IMR-90 (cell line): ENCODE results near the gene BCAT1. TPM values are rescaled to one million over a fixed set of nuclear protein-coding genes. Genes with fewer than 3 reads are reported as not detected.

ENCODE experiments used
- ATAC-seq: fragments of 200-7000 bp; cut with Tn5 transposase; 2 replicates; pipeline ENCODE4 v1.9.1; 2020; ENCODE audit warnings: low read depth, mild to moderate bottlenecking, moderate library complexity
- BruUV-seq: library from RNA; stranded (reverse); fragments of 400-500 nt; replicated peaks from 2 replicates; lab custom pipeline; 2021; lab: Mats Ljungman, UMichigan
- CTCF ChIA-PET: fragments of 300-600 bp; formaldehyde crosslinking; extraction: SDS; loops from one replicate; lab custom pipeline; 2021; ENCODE audit warnings: antibody characterized with exemption; lab: Yijun Ruan, JAX
- POLR2A ChIA-PET: fragments of 300-600 bp; sonication (Branson Sonifier 250); formaldehyde crosslinking; loops from one replicate; lab custom pipeline; 2022; ENCODE audit warnings: antibody characterized with exemption; ENCODE audit not compliant: unreplicated experiment; lab: Charles Lee
- DNase-seq: peaks from one replicate; pipeline ENCODE4 v3.0.0; 2013
- H2AFZ ChIP-seq: replicated peaks from 2 replicates; pipeline ENCODE3; 2013; ENCODE audit warnings: low read length, mild to moderate bottlenecking; ENCODE audit not compliant: poor library complexity
- H2AK5ac ChIP-seq: 2 replicates; pipeline ENCODE4 v1.6.1; 2013; ENCODE audit warnings: low read depth, low read length, inconsistent platforms
- H2AK9ac ChIP-seq: replicated peaks from 2 replicates; pipeline ENCODE3; 2013; ENCODE audit warnings: mild to moderate bottlenecking, low read depth, low read length, moderate library complexity; ENCODE audit not compliant: poor library complexity
- H2BK120ac ChIP-seq: 2 replicates; pipeline ENCODE4 v1.6.1; 2013; ENCODE audit warnings: low read depth, low read length, inconsistent platforms
- H2BK15ac ChIP-seq: 3 replicates; pipeline ENCODE4 v1.6.1; 2013; ENCODE audit warnings: low read depth, low read length, inconsistent platforms
- H2BK20ac ChIP-seq: 2 replicates; pipeline ENCODE4 v1.6.1; 2013; ENCODE audit warnings: low read depth, mild to moderate bottlenecking, inconsistent platforms, low read length, moderate library complexity
- H2BK5ac ChIP-seq: 2 replicates; pipeline ENCODE4 v1.6.1; 2013; ENCODE audit warnings: mild to moderate bottlenecking, low read depth, low read length, inconsistent platforms; ENCODE audit not compliant: poor library complexity, severe bottlenecking
- H3K14ac ChIP-seq: replicated peaks from 2 replicates; pipeline ENCODE4 v1.6.1; 2013; ENCODE audit warnings: low read depth, low read length, inconsistent platforms
- H3K18ac ChIP-seq: 2 replicates; pipeline ENCODE4 v1.6.1; 2013; ENCODE audit warnings: low read depth, low read length, control low read depth
- H3K23ac ChIP-seq: 2 replicates; pipeline ENCODE4 v1.6.1; 2013; ENCODE audit warnings: low read depth, low read length, inconsistent platforms
- H3K27ac ChIP-seq: 2 replicates; pipeline ENCODE4 v1.5.1; 2013; ENCODE audit warnings: mild to moderate bottlenecking, control low read depth, low read length; ENCODE audit not compliant: insufficient read depth
- H3K27me3 ChIP-seq: 2 replicates; pipeline ENCODE4 v1.6.1; 2013; ENCODE audit warnings: low read length; ENCODE audit not compliant: control insufficient read depth, insufficient read depth
- H3K36me3 ChIP-seq: 2 replicates; pipeline ENCODE4 v1.6.1; 2013; ENCODE audit warnings: low read length, mixed read lengths; ENCODE audit not compliant: control insufficient read depth, insufficient read depth
- H3K4ac ChIP-seq: 2 replicates; pipeline ENCODE4 v1.6.1; 2013; ENCODE audit warnings: low read depth, low read length, inconsistent platforms
- H3K4me1 ChIP-seq: 2 replicates; pipeline ENCODE4 v1.6.1; 2013; ENCODE audit warnings: low read length, mixed read lengths; ENCODE audit not compliant: control insufficient read depth, insufficient read depth
- H3K4me2 ChIP-seq: 2 replicates; pipeline ENCODE4 v1.6.1; 2013; ENCODE audit warnings: low read depth, mild to moderate bottlenecking, control low read depth, low read length, moderate library complexity
- H3K4me3 ChIP-seq: 2 replicates; pipeline ENCODE4 v1.5.1; 2013; ENCODE audit warnings: low read depth, mild to moderate bottlenecking, control low read depth, low read length, moderate library complexity; ENCODE audit not compliant: insufficient read depth
- H3K56ac ChIP-seq: 2 replicates; pipeline ENCODE4 v1.6.1; 2013; ENCODE audit warnings: low read length, inconsistent platforms; ENCODE audit not compliant: insufficient read depth; ENCODE audit errors: extremely low read depth
- H3K79me1 ChIP-seq, 2 experiments: 2 replicates each; pipeline ENCODE4 v1.6.1; 2013; ENCODE audit warnings: low read length in 2 of 2, inconsistent platforms in 1 of 2, low read depth in 1 of 2
- H3K9ac ChIP-seq: 2 replicates; pipeline ENCODE4 v1.6.1; 2013; ENCODE audit warnings: low read depth, low read length, control low read depth
- H3K9me1 ChIP-seq: 2 replicates; pipeline ENCODE4 v1.6.1; 2013; ENCODE audit warnings: low read length, inconsistent platforms; ENCODE audit not compliant: insufficient read depth
- H3K9me3 ChIP-seq: 2 replicates; pipeline ENCODE4 v1.6.1; 2013; ENCODE audit warnings: low read length; ENCODE audit not compliant: control insufficient read depth, insufficient read depth
- H4K20me1 ChIP-seq: 2 replicates; pipeline ENCODE4 v1.6.1; 2013; ENCODE audit warnings: low read length, inconsistent platforms; ENCODE audit not compliant: insufficient read depth
- H4K5ac ChIP-seq: 2 replicates; pipeline ENCODE4 v1.6.1; 2013; ENCODE audit warnings: mild to moderate bottlenecking, low read depth, low read length, control low read depth
- H4K8ac ChIP-seq, 2 experiments: 2 replicates each; pipeline ENCODE4 v1.6.1; 2013; ENCODE audit warnings: low read depth in 2 of 2, low read length in 2 of 2, control low read depth in 1 of 2, inconsistent platforms in 1 of 2
- H4K91ac ChIP-seq: 2 replicates; pipeline ENCODE4 v1.6.1; 2013; ENCODE audit warnings: low read depth, low read length, inconsistent platforms; ENCODE audit not compliant: insufficient read depth
- BHLHE40 ChIP-seq: fragments of 150-350 bp; IDR thresholded peaks from 2 replicates; pipeline ENCODE4 v1.6.1; 2016; ENCODE audit warnings: mild to moderate bottlenecking, low read depth, low read length
- CEBPB ChIP-seq: IDR thresholded peaks from 2 replicates; pipeline ENCODE4 v1.6.1; 2012; ENCODE audit warnings: low read depth, low read length, improper control_type of control experiment
- MAZ ChIP-seq: IDR thresholded peaks from 2 replicates; pipeline ENCODE4 v1.6.1; 2012; ENCODE audit warnings: low read depth, mild to moderate bottlenecking, low read length, improper control_type of control experiment, moderate library complexity, borderline replicate concordance
- NFE2L2 ChIP-seq: fragments of 150-350 bp; IDR thresholded peaks from 2 replicates; pipeline ENCODE4 v1.6.1; 2016; ENCODE audit warnings: low read depth, mild to moderate bottlenecking, low read length
- RAD21 ChIP-seq: IDR thresholded peaks from 2 replicates; pipeline ENCODE4 v1.6.1; 2012; ENCODE audit warnings: low read length, improper control_type of control experiment
- RCOR1 ChIP-seq: IDR thresholded peaks from 2 replicates; pipeline ENCODE4 v1.6.1; 2012; ENCODE audit warnings: mild to moderate bottlenecking, low read length, improper control_type of control experiment; ENCODE audit not compliant: insufficient replicate concordance
- USF2 ChIP-seq: fragments of 150-350 bp; IDR thresholded peaks from 2 replicates; pipeline ENCODE4 v1.6.1; 2017; ENCODE audit warnings: mild to moderate bottlenecking, antibody characterized with exemption, low read length, low read depth
- WGBS, 2 experiments: methylation state at CpG; one replicate each; pipeline versions ENCODE4 v1.1.5 to v1.1.7; 2013; ENCODE audit warnings: missing lambda C conversion rate in 2 of 2; ENCODE audit not compliant: insufficient read length in 1 of 2; ENCODE audit errors: extremely low coverage in 2 of 2; 5-methylcytosine and 5-hydroxymethylcytosine counted together
- dilution Hi-C: fragments of 300-500 bp; cut with HindIII; formaldehyde crosslinking; loops from one replicate; pipeline ENCODE4 v1.14.3; 2018; ENCODE audit warnings: low sequenced_read_pairs; ENCODE audit not compliant: unreplicated experiment
- in situ Hi-C: fragments of 300-500 bp; cut with MboI; formaldehyde crosslinking; loops from 3 replicates; pipeline ENCODE4 v1.14.3; 2019; ENCODE audit warnings: low sequenced_read_pairs, inconsistent platforms, mixed read lengths
- intact Hi-C: fragments of 100-400 bp; cut with micrococcal nuclease; formaldehyde crosslinking; loops from 2 replicates; pipeline ENCODE4 v1.10.0; 2022
- polyA plus RNA-seq, 3 experiments: library from polyadenylated mRNA; depleted of rRNA; stranded (reverse); fragments of >200 nt; gene quantifications; 2 replicates each; pipeline ENCODE4 v1.2.3, GENCODE V29; 2012; ENCODE audit warnings: low replicate concordance in 1 of 3
- total RNA-seq: library from RNA; depleted of rRNA; stranded (reverse); fragments of >200 nt; gene quantifications from 2 replicates; pipeline ENCODE4 v1.2.3, GENCODE V29; 2012

The BCAT1 gene
- total and polyA plus RNA-seq, 2 of the 4 experiments (the other 2 are of a cell fraction): 30.4 to 683 TPM

DNA sequence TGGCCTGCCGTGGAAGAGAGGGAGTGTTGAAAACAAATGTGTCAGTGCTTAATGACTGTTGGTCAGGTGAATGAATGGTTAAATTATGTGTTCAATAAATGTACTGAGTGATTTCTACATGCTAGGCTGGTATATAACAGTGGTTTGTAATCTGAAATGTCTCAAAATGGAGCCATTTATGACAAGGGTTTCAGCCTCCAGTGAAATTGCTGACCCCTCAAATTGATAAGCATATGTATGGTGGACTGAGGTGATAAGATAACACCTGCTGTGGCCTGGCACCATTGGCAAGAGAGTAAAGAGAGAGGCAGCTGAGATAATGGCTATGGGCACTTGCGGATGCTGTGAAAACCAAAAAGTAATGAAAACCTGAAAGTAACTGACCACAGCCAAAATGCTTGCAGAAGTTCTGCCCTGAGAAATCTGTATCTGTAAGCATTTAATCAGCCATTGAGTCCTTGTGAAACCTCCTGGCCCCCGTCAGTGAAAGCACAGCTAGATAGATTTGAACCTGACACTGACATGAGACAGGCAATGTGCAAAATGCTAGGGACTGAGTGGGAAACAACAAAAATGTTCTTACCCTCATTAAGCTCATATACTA is 1.4 kb upstream of the BCAT1 start:
- Histone ChIP-seq H2BK20ac (no peak overlapping the region), H3K4me3 (no peak overlapping the region), H4K91ac (peak overlapping the region; percentile 9), H3K4me2 (peak overlapping the region; percentile 56; the same call in 1 of the 2 replicates), H4K5ac (no peak overlapping the region), H4K20me1 (peaks cover 10% of the 10 kb centered on the region), H2BK5ac (no peak overlapping the region), H2AK5ac (no peak overlapping the region), H2BK15ac (peak overlapping the region; percentile 69; the same call in 2 of the 3 replicates), H3K9ac (no peak overlapping the region), H3K27ac (no peak overlapping the region), H3K23ac (0 out of 2 replicates have a peak overlapping the region, but pooled peaks have one; percentile 29), H3K79me1 (peaks cover 4 to 28% of the 10 kb centered on the region in 2 experiments), H3K56ac (no peak overlapping the region), H3K9me3 (no peaks in the 10 kb centered on the region), H2AFZ (no peak overlapping the region), H3K4ac (peak overlapping the region; percentile 99; the same call in 1 of the 2 replicates), H3K18ac (no peak overlapping the region; the same call in 1 of the 2 replicates), H2BK120ac (peak overlapping the region; percentile 51; the same call in 1 of the 2 replicates), H2AK9ac (no peak overlapping the region), H3K9me1 (no peaks in the 10 kb centered on the region; the same call in 1 of the 2 replicates), H4K8ac (peak overlapping the region in 1 of 2 experiments; percentile 30; a peak in 2 of 4 replicates), H3K36me3 (peaks cover 2% of the 10 kb centered on the region; the same call in 1 of the 2 replicates), H3K4me1 (peaks cover 8% of the 10 kb centered on the region), H3K14ac (peak overlapping the region; percentile 44; the same call in 1 of the 2 replicates), H3K27me3 (no peaks in the 10 kb centered on the region)
- TF ChIP-seq BHLHE40 (no peak), RCOR1 (no peak), USF2 (no peak), CEBPB (no peak), RAD21 (no peak), NFE2L2 (no peak), MAZ (no peak)
- intact Hi-C loops: no loop called here
- ChIA-PET POLR2A (no interaction called here), CTCF (interaction anchor here (0.5 kb wide), 1 partner anchor 66 kb away, joined by 3 read pairs; no protein-coding TSS in a partner anchor)
- WGBS, 2 experiments: no CpG with 5 or more reads among the region's 3 CpGs
- no peak for ATAC-seq
- DNase-seq: no peak
- in situ Hi-C loops: no loop called here
- dilution Hi-C loops: no loop called here
- BruUV-seq: no TSS peak
